K562 (cell line): ENCODE results near the gene MYCN. TPM values are rescaled to one million over a fixed set of nuclear protein-coding genes. Genes with fewer than 3 reads are reported as not detected.

Source experiments
- ATAC-seq: fragments of 200-7000 bp; cut with Tn5 transposase; 3 replicates; pipeline ENCODE4 v1.9.1; 2020; ENCODE audit warnings: moderate library complexity
- BruUV-seq: library from RNA; stranded (reverse); fragments of 400-500 nt; replicated peaks from 2 replicates; lab custom pipeline; 2021; lab: Mats Ljungman, UMichigan
- CTCF ChIA-PET: fragments of 300-600 bp; formaldehyde crosslinking; extraction: SDS; loops from one replicate; lab custom pipeline; 2021; ENCODE audit warnings: low intra/inter-chr PET ratio; lab: Yijun Ruan, JAX
- POLR2A ChIA-PET: fragments of 300-600, 350-650 bp; sonication (Branson Sonifier 250); formaldehyde crosslinking; extraction: SDS; loops from one replicate; lab custom pipeline; 2021; ENCODE audit warnings: antibody characterized with exemption, inconsistent platforms; lab: Yijun Ruan, JAX
- DNase-seq, 4 experiments: peaks; one replicate each; pipeline versions ENCODE4 v3.0.0 to v3.0.0-alpha.2; 2011 to 2018; ENCODE audit warnings: low spot score in 3 of 4, mixed read lengths in 3 of 4; ENCODE audit errors: extremely low read depth in 1 of 4
- FAIRE-seq: peaks from 2 replicates; lab custom pipeline; 2011; peaks lifted over from hg19 to GRCh38; lab: Jason Lieb, UNC
- H2AFZ ChIP-seq: 2 replicates; pipeline ENCODE4 v1.6.0; 2011; ENCODE audit warnings: low read depth, low read length, control low read depth, inconsistent platforms
- H3K27ac ChIP-seq: fragments of 200-600 bp; 3 replicates; pipeline ENCODE4 v1.8.0; 2011; ENCODE audit warnings: low read depth, mild to moderate bottlenecking, control low read depth, inconsistent platforms, low read length, moderate library complexity, mixed read lengths; ENCODE audit errors: extremely low read depth
- H3K27me3 ChIP-seq, 2 experiments: fragments of 300-600 bp in 1 of 2; 2 replicates in 1 of 2; 3 replicates in 1 of 2; pipeline versions ENCODE4 v1.6.0 to v1.8.0; 2011; ENCODE audit warnings: inconsistent platforms in 2 of 2, low read length in 2 of 2, mild to moderate bottlenecking in 1 of 2, mixed read lengths in 1 of 2, moderate library complexity in 1 of 2; ENCODE audit not compliant: control insufficient read depth in 2 of 2, insufficient read depth in 2 of 2
- H3K36me3 ChIP-seq: fragments of 300-600 bp; 3 replicates; pipeline ENCODE4 v1.8.0; 2011; ENCODE audit warnings: mild to moderate bottlenecking, low read length, inconsistent platforms; ENCODE audit not compliant: control insufficient read depth, insufficient read depth
- H3K4me1 ChIP-seq, 2 experiments: fragments of 200-600 bp in 1 of 2; replicated peaks in 1 of 2; 2 replicates in 1 of 2; 3 replicates in 1 of 2; pipeline versions ENCODE4 v1.5.1 to v1.8.0; 2011; ENCODE audit warnings: inconsistent platforms in 2 of 2, low read length in 2 of 2, mild to moderate bottlenecking in 1 of 2, mixed read lengths in 1 of 2, moderate library complexity in 1 of 2; ENCODE audit not compliant: control insufficient read depth in 2 of 2, insufficient read depth in 2 of 2
- H3K4me2 ChIP-seq: 2 replicates; pipeline ENCODE4 v1.6.1; 2011; ENCODE audit warnings: low read length, control low read depth, inconsistent platforms, mixed read lengths; ENCODE audit not compliant: insufficient read depth
- H3K4me3 ChIP-seq: fragments of 200-600 bp; sonication (generic), shearing (Covaris generic); 2 replicates; pipeline ENCODE4 v1.5.1; 2016; ENCODE audit warnings: control low read depth, inconsistent platforms
- H3K79me2 ChIP-seq: fragments of 200-600 bp; 3 replicates; pipeline ENCODE4 v1.8.0; 2011; ENCODE audit warnings: low read length, inconsistent platforms; ENCODE audit not compliant: control insufficient read depth, insufficient read depth
- H3K9ac ChIP-seq, 2 experiments: 2 replicates each; pipeline versions ENCODE4 v1.6.0 to v1.6.1; 2011; ENCODE audit warnings: low read depth in 2 of 2, low read length in 2 of 2, control low read depth in 1 of 2, inconsistent platforms in 1 of 2, mild to moderate bottlenecking in 1 of 2, mixed read lengths in 1 of 2; ENCODE audit not compliant: insufficient read depth in 1 of 2
- H3K9me1 ChIP-seq: one replicate; pipeline ENCODE4 v1.6.0; 2011; ENCODE audit warnings: inconsistent platforms, mild to moderate bottlenecking, low read length, moderate library complexity; ENCODE audit not compliant: control insufficient read depth, insufficient read depth
- H3K9me3 ChIP-seq: replicated peaks from 2 replicates; pipeline ENCODE4 v1.5.1; 2011; ENCODE audit warnings: low read depth, low read length, inconsistent platforms; ENCODE audit not compliant: control insufficient read depth, insufficient read depth
- H4K20me1 ChIP-seq: replicated peaks from 2 replicates; pipeline ENCODE4 v1.6.1; 2011; ENCODE audit warnings: low read length, inconsistent platforms, mixed read lengths; ENCODE audit not compliant: control insufficient read depth, insufficient read depth
- ATF7 ChIP-seq: fragments of 450-650 bp; IDR thresholded peaks from 2 replicates; pipeline ENCODE4 v1.7.1; 2014; ENCODE audit warnings: mild to moderate bottlenecking, moderate library complexity
- COPS2 ChIP-seq: fragments of 450-650 bp; conservative IDR thresholded peaks from 2 replicates; pipeline ENCODE4 v1.6.1; 2016; ENCODE audit warnings: mild to moderate bottlenecking, moderate library complexity
- ELF2 ChIP-seq: fragments of 250-450 bp; sonication (Bioruptor Pico); IDR thresholded peaks from 2 replicates; pipeline ENCODE4 v1.5.0; 2021; ENCODE audit warnings: mild to moderate bottlenecking
- ETS2 ChIP-seq: IDR thresholded peaks from 2 replicates; pipeline ENCODE4 v1.6.1; 2016; ENCODE audit warnings: borderline replicate concordance, missing genetic modification characterization, mild to moderate bottlenecking, moderate library complexity, missing compliant biosample characterization; ENCODE audit not compliant: poor library complexity, severe bottlenecking
- POLR2G ChIP-seq: fragments of 200-400 bp; formaldehyde crosslinking; IDR thresholded peaks from 2 replicates; pipeline ENCODE4 v1.6.1; 2017; ENCODE audit warnings: low read depth, mild to moderate bottlenecking, antibody characterized with exemption, low read length, moderate library complexity
- SMC3 ChIP-seq: conservative IDR thresholded peaks from 2 replicates; pipeline ENCODE4 v1.6.1; 2011; ENCODE audit warnings: low read depth, low read length, improper control_type of control experiment; ENCODE audit not compliant: insufficient read depth
- SREBF2 ChIP-seq: sonication (generic); formaldehyde crosslinking; IDR thresholded peaks from 2 replicates; pipeline ENCODE4 v1.4.0; 2020; ENCODE audit warnings: mild to moderate bottlenecking, missing genetic modification reagents
- TCF7 ChIP-seq: sonication (generic); IDR thresholded peaks from 2 replicates; pipeline ENCODE4 v1.6.1; 2016; ENCODE audit warnings: antibody characterized with exemption, borderline replicate concordance
- ZNF778 ChIP-seq: fragments of 450-650 bp; formaldehyde crosslinking; IDR thresholded peaks from 2 replicates; pipeline ENCODE4 v1.4.0; 2020; ENCODE audit warnings: mild to moderate bottlenecking, moderate library complexity
- WGBS: fragments of 100-300 bp; shearing (Covaris generic); methylation state at CpG from one replicate; pipeline ENCODE4 v1.1.6; 2016; ENCODE audit warnings: low coverage, mixed read lengths; ENCODE audit not compliant: insufficient coverage; ENCODE audit errors: missing lambda C conversion rate; 5-methylcytosine and 5-hydroxymethylcytosine counted together
- in situ Hi-C: fragments of 300-500 bp; cut with MboI; formaldehyde crosslinking; loops from 4 replicates; pipeline ENCODE4 v1.15.0; 2018; ENCODE audit warnings: inconsistent platforms, mixed read lengths
- intact Hi-C: fragments of 100-400 bp; cut with micrococcal nuclease; formaldehyde crosslinking; loops from 2 replicates; pipeline ENCODE4 v1.14.2; 2022
- polyA plus RNA-seq, 8 experiments: library from polyadenylated mRNA; depleted of rRNA in 4 of 8; stranded (reverse) in 5 of 8; unstranded in 3 of 8; fragments of >200 nt; fragmentation: Nextera tagmentation in 2 of 8; fragmentation: Illumina TruSeq in 1 of 8; extraction: Ambion mirVana in 2 of 8; extraction: Trizol in 1 of 8; gene quantifications; 2 replicates each; pipeline versions ENCODE4 v1.2.1 to v1.2.3, GENCODE V29; 2011 to 2014; ENCODE audit warnings: inconsistent platforms in 1 of 8, missing spikeins in 1 of 8
- total RNA-seq, 7 experiments: library from RNA; depleted of rRNA in 6 of 7; stranded (reverse); fragments of >200 nt in 6 of 7; fragmentation: Illumina TruSeq in 2 of 7; extraction: Trizol in 2 of 7; gene quantifications; 2 replicates each; pipeline versions ENCODE4 v1.2.1 to v1.2.3, GENCODE V29; 2011 to 2021; ENCODE audit warnings: low replicate concordance in 1 of 7
- TF ChIP-seq, protein P1 (sequence below): IDR thresholded peaks from 2 replicates; pipeline ENCODE4 v1.6.1; 2014; ENCODE audit warnings: antibody characterized with exemption
- TF ChIP-seq, protein P2 (sequence below): sonication (generic); formaldehyde crosslinking; IDR thresholded peaks from 2 replicates; pipeline ENCODE4 v1.5.0; 2020; ENCODE audit warnings: missing genetic modification reagents
- TF ChIP-seq, protein P3 (sequence below): fragments of 450-650 bp; IDR thresholded peaks from 2 replicates; pipeline ENCODE4 v1.6.1; 2018; ENCODE audit not compliant: partially characterized antibody

MYCN gene
- total and polyA plus RNA-seq, 9 of the 15 experiments (the other 6 are each of a cell fraction or from before 2014, with no cell fraction given) = not detected

DNA sequence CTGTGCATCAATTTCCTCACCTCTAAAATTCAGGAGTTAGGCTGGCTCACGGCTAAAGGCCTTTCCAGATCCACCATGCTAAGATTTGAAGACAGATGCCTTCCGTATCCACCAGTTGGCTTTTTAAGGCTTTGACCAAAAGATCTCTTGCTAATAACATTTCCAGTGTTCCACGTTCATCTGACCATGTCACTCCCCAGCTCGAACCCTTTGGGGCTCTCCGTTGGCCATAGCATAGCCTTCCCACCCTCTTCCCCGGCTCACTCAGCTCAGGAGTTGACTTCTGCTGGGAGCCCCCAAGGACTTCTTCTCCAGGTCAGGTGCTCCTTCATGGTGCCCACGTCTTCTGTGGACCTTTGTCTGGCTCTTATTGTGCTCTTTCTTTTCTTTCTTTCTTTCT is 53.3 kb downstream of the MYCN start (continued):
- no peak for TF ChIP-seq ETS2

DNA sequence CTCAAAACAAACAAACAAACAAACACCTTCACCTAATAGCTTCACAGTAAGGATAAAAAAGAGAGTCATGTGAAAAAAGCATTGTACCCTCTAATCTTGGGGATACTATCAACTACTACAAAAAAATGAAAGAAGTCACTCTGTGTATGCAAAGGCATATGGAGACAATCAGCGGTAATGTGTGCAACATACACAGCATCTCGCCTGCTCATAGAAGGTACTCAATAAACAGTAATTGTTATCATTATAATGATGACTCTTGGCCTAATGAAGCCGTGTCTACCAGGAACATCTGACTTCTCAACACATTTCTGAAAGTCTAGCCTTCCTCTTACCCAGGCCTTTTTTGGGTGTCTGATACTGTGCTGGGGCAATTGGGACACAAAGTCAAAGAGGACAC is 55.3 kb downstream of the MYCN start:
- ATAC-seq (no peak), FAIRE-seq (no peak), DNase-seq (no peak)
- Histone ChIP-seq H3K79me2 (no peaks in the 10 kb centered on the region), H3K4me3 (no peak overlapping the region), H3K4me2 (no peak overlapping the region), H3K27me3 (peaks cover 6 to 26% of the 10 kb centered on the region in 2 experiments; a peak in 4 of 5 replicates), H3K9me3 (no peaks in the 10 kb centered on the region), H4K20me1 (no peaks in the 10 kb centered on the region), H3K9ac (no peak overlapping the region), H3K36me3 (no peaks in the 10 kb centered on the region), H2AFZ (no peak overlapping the region), H3K9me1 (no peaks in the 10 kb centered on the region), H3K27ac (no peak overlapping the region), H3K4me1 (no peaks in the 10 kb centered on the region)
- 0% methylated on average over 3 of the region's 3 CpGs for WGBS
- in situ Hi-C loops (no loop called here), intact Hi-C loops (no loop called here)
- ChIA-PET POLR2A (interaction anchor here (0.7 to 1.0 kb wide), 2 partner anchors 11 to 698 kb away, joined by 3 read pairs; no protein-coding TSS in a partner anchor), CTCF (no interaction called here)
- BruUV-seq = no TSS peak
- TF ChIP-seq ZNF778 (no peak), TCF7 (no peak), ATF7 (no peak), ELF2 (CRISPR knock-in tag) (no peak), SMC3 (no peak), POLR2G (no peak), SREBF2 (CRISPR knock-in tag) (no peak), COPS2 (no peak)
- TF ChIP-seq, protein P1, sequence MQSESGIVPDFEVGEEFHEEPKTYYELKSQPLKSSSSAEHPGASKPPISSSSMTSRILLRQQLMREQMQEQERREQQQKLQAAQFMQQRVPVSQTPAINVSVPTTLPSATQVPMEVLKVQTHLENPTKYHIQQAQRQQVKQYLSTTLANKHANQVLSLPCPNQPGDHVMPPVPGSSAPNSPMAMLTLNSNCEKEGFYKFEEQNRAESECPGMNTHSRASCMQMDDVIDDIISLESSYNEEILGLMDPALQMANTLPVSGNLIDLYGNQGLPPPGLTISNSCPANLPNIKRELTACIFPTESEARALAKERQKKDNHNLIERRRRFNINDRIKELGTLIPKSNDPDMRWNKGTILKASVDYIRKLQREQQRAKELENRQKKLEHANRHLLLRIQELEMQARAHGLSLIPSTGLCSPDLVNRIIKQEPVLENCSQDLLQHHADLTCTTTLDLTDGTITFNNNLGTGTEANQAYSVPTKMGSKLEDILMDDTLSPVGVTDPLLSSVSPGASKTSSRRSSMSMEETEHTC = no peak
- TF ChIP-seq, protein P2, sequence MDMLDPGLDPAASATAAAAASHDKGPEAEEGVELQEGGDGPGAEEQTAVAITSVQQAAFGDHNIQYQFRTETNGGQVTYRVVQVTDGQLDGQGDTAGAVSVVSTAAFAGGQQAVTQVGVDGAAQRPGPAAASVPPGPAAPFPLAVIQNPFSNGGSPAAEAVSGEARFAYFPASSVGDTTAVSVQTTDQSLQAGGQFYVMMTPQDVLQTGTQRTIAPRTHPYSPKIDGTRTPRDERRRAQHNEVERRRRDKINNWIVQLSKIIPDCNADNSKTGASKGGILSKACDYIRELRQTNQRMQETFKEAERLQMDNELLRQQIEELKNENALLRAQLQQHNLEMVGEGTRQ (CRISPR knock-in tag) = no peak
- TF ChIP-seq, protein P3, sequence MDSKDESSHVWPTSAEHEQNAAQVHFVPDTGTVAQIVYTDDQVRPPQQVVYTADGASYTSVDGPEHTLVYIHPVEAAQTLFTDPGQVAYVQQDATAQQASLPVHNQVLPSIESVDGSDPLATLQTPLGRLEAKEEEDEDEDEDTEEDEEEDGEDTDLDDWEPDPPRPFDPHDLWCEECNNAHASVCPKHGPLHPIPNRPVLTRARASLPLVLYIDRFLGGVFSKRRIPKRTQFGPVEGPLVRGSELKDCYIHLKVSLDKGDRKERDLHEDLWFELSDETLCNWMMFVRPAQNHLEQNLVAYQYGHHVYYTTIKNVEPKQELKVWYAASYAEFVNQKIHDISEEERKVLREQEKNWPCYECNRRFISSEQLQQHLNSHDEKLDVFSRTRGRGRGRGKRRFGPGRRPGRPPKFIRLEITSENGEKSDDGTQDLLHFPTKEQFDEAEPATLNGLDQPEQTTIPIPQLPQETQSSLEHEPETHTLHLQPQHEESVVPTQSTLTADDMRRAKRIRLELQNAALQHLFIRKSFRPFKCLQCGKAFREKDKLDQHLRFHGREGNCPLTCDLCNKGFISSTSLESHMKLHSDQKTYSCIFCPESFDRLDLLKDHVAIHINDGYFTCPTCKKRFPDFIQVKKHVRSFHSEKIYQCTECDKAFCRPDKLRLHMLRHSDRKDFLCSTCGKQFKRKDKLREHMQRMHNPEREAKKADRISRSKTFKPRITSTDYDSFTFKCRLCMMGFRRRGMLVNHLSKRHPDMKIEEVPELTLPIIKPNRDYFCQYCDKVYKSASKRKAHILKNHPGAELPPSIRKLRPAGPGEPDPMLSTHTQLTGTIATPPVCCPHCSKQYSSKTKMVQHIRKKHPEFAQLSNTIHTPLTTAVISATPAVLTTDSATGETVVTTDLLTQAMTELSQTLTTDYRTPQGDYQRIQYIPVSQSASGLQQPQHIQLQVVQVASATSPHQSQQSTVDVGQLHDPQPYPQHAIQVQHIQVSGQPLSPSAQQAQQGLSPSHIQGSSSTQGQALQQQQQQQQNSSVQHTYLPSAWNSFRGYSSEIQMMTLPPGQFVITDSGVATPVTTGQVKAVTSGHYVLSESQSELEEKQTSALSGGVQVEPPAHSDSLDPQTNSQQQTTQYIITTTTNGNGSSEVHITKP = no peak
